D341Med (cell line): Measurements from ENCODE around the gene KDM2B.
"Not testable (repeated sequence)": the region's sequence is repeated elsewhere in the genome, so short reads cannot be mapped to it uniquely, and the experiment has no call there.

ENCODE experiments used
- DNase-seq: peaks from one replicate; pipeline ENCODE4 v3.0.0; 2012; ENCODE audit warnings: low spot score

The KDM2B gene

DNA sequence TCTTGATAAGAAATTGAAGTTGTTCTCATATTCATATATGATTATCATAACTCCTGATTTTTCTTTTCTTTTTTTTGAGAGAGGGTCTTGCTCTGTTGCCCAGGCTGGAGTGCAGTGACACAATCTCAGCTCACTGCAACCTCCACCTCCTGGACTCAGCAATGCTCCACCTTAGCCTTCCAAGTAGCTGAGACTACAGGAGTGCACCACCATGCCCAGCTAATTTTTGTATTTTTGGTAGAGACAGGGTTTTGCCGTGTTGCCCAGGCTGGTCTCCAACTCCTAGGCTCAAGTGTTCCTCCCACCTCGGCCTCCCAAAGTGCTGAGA is 2.5 kb upstream of the KDM2B start:
- not testable (repeated sequence) for DNase-seq

GRCh38 chr12:121582583-121583333 is 1.9 kb upstream of the KDM2B start:
- DNase-seq, result no peak

DNA sequence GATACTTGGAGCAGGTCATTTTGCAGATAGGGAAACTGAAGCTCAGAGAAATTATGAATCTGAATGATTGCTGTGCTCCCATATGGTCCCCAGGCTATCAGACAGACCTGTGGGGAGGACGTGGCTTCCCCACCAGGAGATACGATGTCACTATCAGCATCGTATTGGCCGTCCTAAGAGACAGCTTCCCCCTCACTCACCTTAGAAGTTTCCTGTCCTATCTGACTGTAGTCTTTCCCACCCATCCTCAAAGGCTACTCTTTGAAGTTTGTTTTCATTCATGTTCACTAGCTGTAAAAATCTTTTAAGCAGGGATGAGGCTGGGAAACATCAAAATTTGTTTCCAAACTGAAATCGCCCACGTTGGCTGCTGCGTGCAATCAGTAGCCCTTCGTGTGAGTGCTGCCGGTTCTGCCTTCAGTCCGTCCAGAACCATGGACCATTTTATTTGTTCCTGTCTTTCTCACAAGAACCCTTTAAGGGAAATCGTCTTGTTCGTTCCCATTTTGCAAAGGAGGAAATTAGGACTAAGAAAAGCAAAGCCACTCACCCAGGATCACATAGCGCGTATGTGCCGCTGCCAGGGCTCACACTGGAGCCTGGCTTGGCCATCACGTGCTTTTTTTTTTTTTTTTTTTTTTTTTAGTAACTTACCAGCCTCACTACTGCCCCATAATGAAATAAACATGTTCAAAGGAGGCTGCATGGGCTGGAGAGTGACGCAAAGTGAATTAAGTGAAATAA is 1.0 kb upstream of the KDM2B start:
- DNase-seq, result no peak

DNA sequence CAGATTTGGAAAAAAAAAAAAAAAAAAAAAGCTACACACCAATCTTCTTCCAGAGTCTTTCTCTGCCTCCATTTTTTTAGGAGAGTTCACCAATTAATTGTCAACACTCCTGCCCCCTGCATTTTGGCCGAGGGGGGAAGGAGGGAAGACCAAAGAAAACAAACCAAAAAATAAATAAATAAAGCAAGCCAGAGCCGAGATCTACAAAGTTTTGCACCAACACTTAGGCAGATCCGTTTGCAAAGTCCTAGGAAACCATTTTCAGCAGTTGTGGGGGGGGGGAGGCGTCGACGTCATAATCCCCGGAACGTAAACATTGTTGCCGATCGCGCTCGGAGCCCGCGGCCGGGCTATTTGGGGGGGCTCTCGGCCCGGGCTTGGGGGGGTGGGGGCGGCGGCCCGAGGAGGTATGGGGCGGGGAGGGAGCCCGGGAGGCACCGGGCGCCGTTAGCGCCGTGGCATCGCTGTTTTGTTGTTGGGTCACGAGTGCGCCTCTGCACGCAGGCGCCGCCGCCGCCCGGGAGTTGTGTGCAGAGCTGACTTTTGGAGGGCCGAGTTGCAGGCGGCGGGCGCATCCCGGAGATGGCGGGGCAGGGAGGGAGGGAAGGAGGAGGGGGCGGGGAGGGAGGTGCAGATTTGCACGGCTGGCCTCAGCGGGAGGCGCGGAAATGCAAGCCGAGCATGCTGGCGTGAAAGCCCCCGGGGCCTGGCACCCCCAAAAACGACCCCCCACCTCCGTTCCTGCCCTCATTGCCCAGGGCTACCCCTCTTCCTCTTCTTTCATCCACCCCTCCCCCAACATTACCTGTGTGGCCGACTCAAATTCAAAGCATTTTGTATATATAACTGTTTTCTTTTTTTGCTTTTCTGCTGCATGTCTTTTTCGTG is 598 bp downstream of the KDM2B start:
- DNase-seq, result peak; percentile 90

GRCh38 chr12:121579190-121579791 is 1.5 kb downstream of the KDM2B start:
- peak; percentile 61 for DNase-seq

DNA sequence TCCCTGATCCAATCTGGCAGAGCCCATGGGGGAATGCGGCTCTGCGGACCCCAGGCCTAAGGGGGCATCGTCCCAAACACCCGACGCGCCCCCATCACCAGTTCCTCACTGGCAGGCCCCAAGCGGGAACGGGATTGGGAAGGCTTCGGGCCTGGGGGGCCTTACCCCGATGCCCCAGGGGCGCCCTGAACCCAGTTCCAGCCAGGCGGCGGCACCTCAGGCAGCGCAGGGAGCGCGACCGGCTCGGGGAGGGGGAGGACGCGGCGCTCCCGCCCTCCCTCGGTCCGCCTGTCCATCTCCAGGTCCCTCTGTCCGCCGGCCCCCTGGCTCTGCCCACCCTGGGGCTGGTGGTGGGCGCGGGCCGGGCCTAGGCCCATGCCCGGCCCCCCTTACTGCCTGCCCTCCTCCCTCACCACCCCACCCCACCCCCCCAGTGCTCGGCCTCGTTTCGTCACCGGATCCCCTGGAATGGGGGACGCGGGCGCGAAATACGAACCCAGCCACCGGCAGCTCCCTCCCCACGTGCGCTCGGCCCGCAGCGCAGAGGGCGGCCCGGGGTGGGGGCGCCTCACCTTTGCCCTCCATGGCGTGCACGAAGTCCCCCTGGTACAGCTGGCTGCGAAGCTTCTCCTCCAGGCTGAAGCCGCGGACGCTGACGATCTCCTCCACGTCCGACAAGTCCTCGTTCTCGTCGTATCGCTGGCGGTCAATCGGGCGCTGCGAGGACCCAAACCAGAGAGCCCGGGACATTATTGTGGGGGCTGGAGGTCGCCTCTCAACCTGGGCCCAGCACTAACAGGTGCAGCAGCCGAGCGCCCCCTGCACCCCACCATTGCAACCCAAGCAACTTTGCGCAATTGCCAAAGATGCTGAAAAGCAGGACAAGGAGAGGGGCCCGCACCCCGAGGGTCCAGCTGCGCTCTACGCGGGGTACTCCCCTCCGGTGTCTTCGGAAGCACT is 2.3 kb downstream of the KDM2B start:
- no peak for DNase-seq

- DNase-seq, result no peak
Measured at GRCh38 chr12:121577443-121578180, 3.2 kb downstream of the KDM2B start.

GRCh38 chr12:121576851-121577391 is 3.9 kb downstream of the KDM2B start:
- DNase-seq, result no peak

DNA sequence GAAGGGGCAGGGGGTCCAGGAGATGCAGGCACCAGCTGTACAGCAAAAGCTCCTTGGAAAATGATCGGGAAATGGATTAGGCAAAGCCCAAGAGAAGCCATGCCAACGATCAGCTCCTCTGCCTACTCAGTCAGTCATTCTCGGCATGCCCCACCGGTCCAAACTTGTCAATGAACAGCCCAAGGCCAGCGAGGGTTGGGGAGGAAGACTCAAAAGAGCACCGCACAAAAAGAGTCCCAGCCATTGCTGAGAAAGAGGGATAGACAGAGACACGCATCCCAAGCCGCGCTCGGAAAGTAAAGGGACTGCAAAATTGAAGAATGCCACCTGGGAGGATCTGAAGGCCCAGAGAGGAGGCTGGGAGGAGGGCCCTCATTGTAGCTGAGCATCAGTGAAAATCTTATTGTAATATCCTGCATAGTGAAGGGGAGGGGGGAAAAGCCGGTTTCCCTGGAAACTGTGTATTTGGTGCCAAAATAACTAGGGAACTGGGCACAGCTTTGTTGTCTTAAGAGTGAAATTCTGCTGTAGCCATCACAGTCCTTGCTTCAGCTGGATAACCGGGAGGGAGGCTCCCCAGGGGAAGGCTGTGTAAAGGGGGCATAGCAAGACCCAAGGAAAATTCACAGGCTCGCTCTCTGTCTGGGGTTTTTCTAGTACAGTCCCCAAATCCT is 4.7 kb downstream of the KDM2B start:
- no peak for DNase-seq

GRCh38 chr12:121575051-121575450 is 5.8 kb downstream of the KDM2B start:
- DNase-seq, result no peak

DNA sequence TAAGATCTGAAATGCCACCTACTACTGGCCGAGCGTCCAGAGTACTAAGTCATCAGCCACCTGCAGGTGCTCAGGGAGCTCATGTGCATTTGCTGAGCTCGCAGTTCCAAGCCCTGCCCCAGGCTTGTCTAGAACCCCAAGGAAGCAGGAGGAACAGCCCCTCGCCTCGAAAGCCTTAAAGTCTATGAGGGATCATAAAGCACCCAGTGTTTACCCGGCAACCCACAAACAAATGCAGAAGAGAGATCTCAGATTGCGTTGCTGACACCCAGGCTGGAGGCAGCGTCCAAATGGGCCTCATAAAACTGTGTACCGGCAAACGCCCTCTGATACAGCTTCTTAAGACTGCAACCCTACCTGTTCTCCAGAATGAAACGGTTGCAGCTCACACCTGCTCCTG is 6.8 kb downstream of the KDM2B start:
- DNase-seq, result no peak

DNA sequence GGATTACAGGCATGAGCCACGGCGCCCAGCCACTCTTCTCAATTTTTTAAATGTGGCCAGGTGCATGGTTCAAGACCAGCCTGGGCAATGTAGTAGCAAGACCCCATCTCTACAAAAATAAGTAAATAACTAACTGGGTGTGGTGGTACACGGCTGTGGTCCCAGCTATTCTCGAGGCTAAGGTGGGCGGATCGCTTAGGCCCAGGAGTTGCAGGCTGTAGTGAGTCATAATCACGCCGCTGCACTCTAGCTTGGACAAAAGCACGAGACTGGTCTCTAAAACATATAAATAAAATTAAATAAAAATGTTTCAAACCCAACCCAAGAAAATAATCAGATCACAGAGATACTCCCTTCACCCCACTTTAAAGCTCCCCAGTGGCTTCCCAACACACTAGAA is 8.9 kb downstream of the KDM2B start:
- no peak for DNase-seq

DNA sequence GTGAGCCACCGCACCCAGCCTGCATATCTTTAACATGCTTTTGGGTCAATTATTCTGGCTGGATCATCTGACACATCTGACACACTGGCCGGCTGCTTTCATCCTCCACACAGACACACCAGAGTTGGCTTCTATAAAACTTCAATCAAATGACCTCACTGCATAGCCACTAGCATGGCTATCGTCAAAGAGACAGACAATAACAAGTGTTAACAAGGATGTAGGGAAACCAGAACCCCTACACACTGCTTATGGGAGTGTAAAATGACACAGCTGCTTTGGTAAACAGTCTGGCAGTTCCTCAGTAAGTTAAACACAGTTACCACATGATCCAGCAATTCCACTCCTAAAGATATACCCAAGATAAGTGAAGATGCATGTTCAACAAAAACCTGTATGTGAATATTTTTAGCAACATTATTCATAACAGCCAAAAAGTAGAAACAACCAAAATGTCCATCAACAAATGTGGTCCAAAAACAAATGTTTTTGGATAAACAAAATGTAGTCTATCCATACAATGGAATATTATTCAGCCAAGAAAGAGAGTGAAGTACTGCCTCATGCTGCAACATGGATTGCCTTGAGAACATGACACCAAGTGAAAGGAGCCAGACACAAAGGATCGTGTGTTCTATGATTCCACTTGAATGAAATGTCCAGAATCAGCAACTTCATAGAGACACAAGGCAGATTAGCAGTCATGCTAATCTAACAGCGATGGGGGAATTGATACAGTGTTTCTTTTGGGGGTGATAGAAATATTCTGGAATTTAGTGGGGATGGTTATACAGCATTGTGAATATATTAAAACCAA is 10.1 kb downstream of the KDM2B start:
- DNase-seq, result no peak

DNA sequence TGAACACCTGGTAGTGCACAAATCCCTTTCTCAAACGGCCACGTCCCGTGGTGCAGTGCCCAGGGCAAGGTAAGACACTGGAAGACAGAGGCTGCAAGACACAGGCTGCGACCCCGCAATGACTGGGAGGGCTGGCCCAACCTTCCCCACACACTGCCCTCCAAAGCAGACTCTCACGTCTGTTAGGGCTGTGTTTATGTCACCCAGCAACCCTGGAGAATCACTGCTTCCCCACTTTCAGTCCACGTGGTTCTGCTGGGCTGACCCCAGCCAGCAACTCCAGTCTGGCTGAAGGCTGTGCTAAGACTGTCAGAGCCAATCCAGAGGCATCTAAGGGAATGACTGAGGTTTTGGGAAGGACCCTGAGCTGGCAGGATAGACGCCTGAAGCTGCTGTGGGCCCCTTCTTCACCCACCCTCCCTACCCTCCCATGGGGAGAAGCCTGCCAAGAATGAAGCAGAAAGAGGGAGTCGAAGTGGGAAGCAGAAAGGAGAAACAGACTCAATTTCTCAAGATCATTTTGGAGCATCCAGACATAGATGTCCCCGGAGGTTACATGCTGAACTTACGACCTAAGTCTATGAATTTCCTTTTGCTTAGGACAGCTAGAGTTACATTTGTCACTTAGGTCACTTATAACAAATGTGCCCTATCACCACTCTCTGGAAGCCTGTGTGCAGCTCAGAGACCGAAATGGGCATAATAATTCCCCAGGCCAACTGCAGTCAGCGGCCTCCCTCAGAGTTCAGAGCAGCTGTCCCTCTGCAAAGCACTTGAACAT is 11.7 kb downstream of the KDM2B start:
- no peak for DNase-seq

DNA sequence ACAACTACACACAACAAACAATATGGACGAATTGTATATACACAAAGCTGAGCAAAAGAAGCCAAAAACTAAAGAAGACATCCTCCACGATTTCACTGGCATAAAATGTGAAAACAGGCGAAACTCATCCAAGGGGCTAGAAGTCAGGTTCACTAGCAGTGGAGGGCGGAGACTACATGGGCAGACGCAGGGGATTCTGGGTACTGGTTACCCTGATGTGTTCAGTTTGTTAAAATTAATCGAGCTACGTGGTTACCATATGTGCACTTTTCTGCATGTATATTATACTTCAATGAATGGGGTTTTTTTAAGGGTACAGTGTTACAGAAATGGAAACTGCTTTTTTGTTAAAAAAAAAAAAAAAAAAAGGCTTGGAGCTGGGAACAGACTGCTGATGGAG is 12.3 kb downstream of the KDM2B start:
- no peak for DNase-seq

GRCh38 chr12:121565076-121565475 is 15.7 kb downstream of the KDM2B start:
- DNase-seq, result no peak

DNA sequence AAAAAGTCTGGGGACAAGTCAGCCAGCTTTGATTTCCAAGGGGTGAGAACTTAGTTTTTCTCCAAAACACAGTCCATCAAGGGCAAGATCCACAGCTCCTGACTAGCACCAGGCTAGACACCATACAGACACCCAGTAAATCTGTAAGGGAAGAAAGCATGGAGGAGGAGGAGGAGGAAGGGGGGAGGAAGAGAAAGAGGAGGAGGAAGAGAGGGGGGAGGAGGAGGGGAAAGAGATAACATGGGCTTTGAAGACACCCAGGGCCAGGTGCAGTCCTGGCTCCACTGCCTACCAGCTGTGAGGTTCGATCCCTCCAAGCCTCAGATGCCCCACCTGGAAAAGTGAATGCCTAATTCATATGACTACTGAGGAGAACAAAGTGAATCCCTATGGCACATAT is 18.3 kb downstream of the KDM2B start:
- DNase-seq, result no peak

DNA sequence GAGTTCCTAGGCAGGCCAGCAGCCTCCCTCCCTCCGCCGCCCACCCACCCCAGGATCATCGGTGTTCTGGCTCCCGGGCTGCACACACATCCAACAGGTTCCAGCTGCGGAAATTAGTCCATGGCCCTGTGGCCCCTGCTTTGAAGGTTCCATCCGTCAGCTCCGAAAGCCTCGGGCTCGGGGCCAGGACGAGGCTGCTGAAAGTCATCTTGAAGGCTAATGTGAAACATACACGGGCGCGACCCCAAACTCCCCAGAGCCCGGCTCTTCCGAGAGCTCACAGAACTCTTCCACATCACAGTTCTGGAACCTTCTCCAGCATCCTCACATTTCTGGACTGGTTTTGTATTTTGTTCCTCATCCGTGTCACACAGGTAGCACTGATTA is 19.8 kb downstream of the KDM2B start:
- DNase-seq, result no peak
